ENCODE measurements around the gene LRRC47.

LRRC47 gene

GRCh38 chr1:3796215-3797061, at the start of gene LRRC47:
LRRC47 (minus strand) TSS chr1:3796498; CDS start chr1:3796476, 22 bp downstream.
- DNase-seq = peak; percentile 36

GRCh38 chr1:3842912-3843311, 46.6 kb upstream of the LRRC47 start:
- DNase-seq = no peak

- DNase-seq = no peak
Measured at GRCh38 chr1:3841491-3841890, 45.2 kb upstream of the LRRC47 start.

GRCh38 chr1:3838788-3839187, 42.5 kb upstream of the LRRC47 start:
- DNase-seq = no peak

GRCh38 chr1:3837685-3838084, 41.4 kb upstream of the LRRC47 start:
- DNase-seq = no peak

- no peak for DNase-seq
Measured at GRCh38 chr1:3837200-3837599, 40.9 kb upstream of the LRRC47 start.

- DNase-seq = no peak
Measured at GRCh38 chr1:3836421-3836820, 40.1 kb upstream of the LRRC47 start.

GRCh38 chr1:3834701-3835100, 38.4 kb upstream of the LRRC47 start:
- DNase-seq = no peak

GRCh38 chr1:3831689-3832088, 35.4 kb upstream of the LRRC47 start:
- DNase-seq = no peak

- no peak for DNase-seq
Measured at GRCh38 chr1:3828391-3828790, 32.1 kb upstream of the LRRC47 start.

- DNase-seq = no peak
Measured at GRCh38 chr1:3827813-3828307, 31.6 kb upstream of the LRRC47 start.

- DNase-seq = no peak
Measured at GRCh38 chr1:3825356-3825755, 29.1 kb upstream of the LRRC47 start.

GRCh38 chr1:3824650-3825049, 28.4 kb upstream of the LRRC47 start:
- DNase-seq = no peak

- no peak for DNase-seq
Measured at GRCh38 chr1:3822421-3822820, 26.1 kb upstream of the LRRC47 start.

GRCh38 chr1:3821908-3822307, 25.6 kb upstream of the LRRC47 start:
- no peak for DNase-seq

GRCh38 chr1:3821447-3821846, 25.1 kb upstream of the LRRC47 start:
- no peak for DNase-seq

GRCh38 chr1:3821004-3821403, 24.7 kb upstream of the LRRC47 start:
- DNase-seq = no peak

- no peak for DNase-seq
Measured at GRCh38 chr1:3820316-3820715, 24.0 kb upstream of the LRRC47 start.

- DNase-seq = no peak
Measured at GRCh38 chr1:3819771-3820200, 23.5 kb upstream of the LRRC47 start.

GRCh38 chr1:3817821-3818597, 21.7 kb upstream of the LRRC47 start:
- DNase-seq = no peak

GRCh38 chr1:3817138-3817740, 20.9 kb upstream of the LRRC47 start:
- DNase-seq = no peak

GRCh38 chr1:3816331-3817137, 20.2 kb upstream of the LRRC47 start:
- DNase-seq = no peak
